HepG2 (cell line): ENCODE results near the gene SLAMF6.

Source experiments
- ARID3A ChIP-seq: IDR thresholded peaks from 2 replicates; pipeline ENCODE4 v1.6.1; 2012; ENCODE audit warnings: low read depth, low read length, improper control_type of control experiment
- BORCS8-MEF2B ChIP-seq: sonication (generic); formaldehyde crosslinking; IDR thresholded peaks from 2 replicates; pipeline ENCODE4 v1.8.0; 2022; ENCODE audit warnings: mild to moderate bottlenecking, missing genetic modification reagents
- CEBPZ ChIP-seq: IDR thresholded peaks from 2 replicates; pipeline ENCODE4 v1.6.1; 2012; ENCODE audit warnings: low read length, improper control_type of control experiment
- FOXK2 ChIP-seq: fragments of 450-650 bp; IDR thresholded peaks from 2 replicates; pipeline ENCODE4 v1.6.1; 2016
- GTF3A ChIP-seq: sonication (generic); formaldehyde crosslinking; conservative IDR thresholded peaks from 2 replicates; pipeline ENCODE4 v1.4.0; 2020; ENCODE audit warnings: mild to moderate bottlenecking, missing genetic modification reagents
- POLR2A ChIP-seq, 2 experiments: IDR thresholded peaks; 2 replicates each; pipeline ENCODE4 v1.6.1; 2011; ENCODE audit warnings: low read depth in 2 of 2, low read length in 2 of 2, mild to moderate bottlenecking in 1 of 2, moderate library complexity in 1 of 2; ENCODE audit not compliant: insufficient read depth in 1 of 2
- SALL2 ChIP-seq: sonication (generic); formaldehyde crosslinking; IDR thresholded peaks from 2 replicates; pipeline ENCODE4 v1.8.1; 2023; ENCODE audit warnings: mild to moderate bottlenecking, missing genetic modification reagents, inconsistent platforms
- SMAD1 ChIP-seq: sonication (generic); formaldehyde crosslinking; IDR thresholded peaks from 2 replicates; pipeline ENCODE4 v1.4.0; 2020; ENCODE audit warnings: missing genetic modification reagents, low read depth, mild to moderate bottlenecking, borderline replicate concordance
- SMARCC2 ChIP-seq: fragments of 450-650 bp; IDR thresholded peaks from 2 replicates; pipeline ENCODE4 v1.6.1; 2017; ENCODE audit warnings: antibody characterized with exemption, mild to moderate bottlenecking
- ZFP82 ChIP-seq: sonication (generic); formaldehyde crosslinking; IDR thresholded peaks from 2 replicates; pipeline ENCODE4 v1.5.1; 2020; ENCODE audit warnings: mild to moderate bottlenecking, missing genetic modification reagents, borderline replicate concordance
- ZNF232 ChIP-seq: sonication (generic); formaldehyde crosslinking; IDR thresholded peaks from 2 replicates; pipeline ENCODE4 v1.4.0; 2020; ENCODE audit warnings: missing genetic modification reagents, borderline replicate concordance
- ZNF274 ChIP-seq: sonication (generic); formaldehyde crosslinking; IDR thresholded peaks from 2 replicates; pipeline ENCODE4 v1.5.1; 2020; ENCODE audit warnings: mild to moderate bottlenecking, missing genetic modification reagents

GRCh38 chr1:160534823-160535605 lies 12.0 kb upstream of the SLAMF6 start:
- TF ChIP-seq ARID3A: no peak
- no peak for TF ChIP-seq FOXK2
- no peak for TF ChIP-seq ZFP82 (CRISPR knock-in tag)
- no peak for TF ChIP-seq SMARCC2
- no peak for TF ChIP-seq POLR2A (IDR thresholded peaks at IDR 0.05; ENCODE audit: insufficient read depth in 1 of 2, low read depth in 2 of 2, low read length in 2 of 2)
- TF ChIP-seq CEBPZ: no peak
- no peak for TF ChIP-seq ZNF232 (CRISPR knock-in tag)
- no peak for TF ChIP-seq BORCS8-MEF2B (CRISPR knock-in tag)
- TF ChIP-seq SALL2 (CRISPR knock-in tag): no peak
- TF ChIP-seq ZNF274 (CRISPR knock-in tag): no peak
- no peak for TF ChIP-seq GTF3A
- no peak for TF ChIP-seq SMAD1 (CRISPR knock-in tag)
